ENCODE data around the gene PYM1.
"Not testable (repeated sequence)": the region's sequence is repeated elsewhere in the genome, so short reads cannot be mapped to it uniquely, and the experiment has no call there.

DNA sequence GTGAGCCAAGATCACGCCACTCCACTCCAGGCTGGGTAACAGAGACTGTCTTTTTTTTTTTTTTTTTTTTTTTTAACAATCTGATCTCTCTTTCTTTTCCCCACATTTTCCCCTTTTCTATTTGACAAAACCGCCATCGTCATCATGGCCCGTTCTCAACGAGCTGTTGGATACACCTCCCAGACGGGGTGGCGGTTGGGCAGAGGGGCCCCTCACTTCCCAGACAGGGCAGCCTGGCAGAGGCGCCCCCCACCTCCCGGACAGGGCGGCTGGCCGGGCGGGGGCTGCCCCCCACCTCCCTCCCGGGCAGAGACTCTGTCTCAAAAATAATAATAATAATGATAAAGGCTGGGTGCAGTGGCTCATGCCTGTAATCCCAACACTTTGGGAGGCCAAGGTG, 64.8 kb downstream of the PYM1 start:
- TF ChIP-seq, protein P1, sequence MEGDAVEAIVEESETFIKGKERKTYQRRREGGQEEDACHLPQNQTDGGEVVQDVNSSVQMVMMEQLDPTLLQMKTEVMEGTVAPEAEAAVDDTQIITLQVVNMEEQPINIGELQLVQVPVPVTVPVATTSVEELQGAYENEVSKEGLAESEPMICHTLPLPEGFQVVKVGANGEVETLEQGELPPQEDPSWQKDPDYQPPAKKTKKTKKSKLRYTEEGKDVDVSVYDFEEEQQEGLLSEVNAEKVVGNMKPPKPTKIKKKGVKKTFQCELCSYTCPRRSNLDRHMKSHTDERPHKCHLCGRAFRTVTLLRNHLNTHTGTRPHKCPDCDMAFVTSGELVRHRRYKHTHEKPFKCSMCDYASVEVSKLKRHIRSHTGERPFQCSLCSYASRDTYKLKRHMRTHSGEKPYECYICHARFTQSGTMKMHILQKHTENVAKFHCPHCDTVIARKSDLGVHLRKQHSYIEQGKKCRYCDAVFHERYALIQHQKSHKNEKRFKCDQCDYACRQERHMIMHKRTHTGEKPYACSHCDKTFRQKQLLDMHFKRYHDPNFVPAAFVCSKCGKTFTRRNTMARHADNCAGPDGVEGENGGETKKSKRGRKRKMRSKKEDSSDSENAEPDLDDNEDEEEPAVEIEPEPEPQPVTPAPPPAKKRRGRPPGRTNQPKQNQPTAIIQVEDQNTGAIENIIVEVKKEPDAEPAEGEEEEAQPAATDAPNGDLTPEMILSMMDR (IDR thresholded peaks at IDR 0.05; ENCODE audit: poor library complexity, severe bottlenecking): not testable (repeated sequence)
- not testable (repeated sequence) for TF ChIP-seq EZH2 (IDR thresholded peaks at IDR 0.05; ENCODE audit: borderline replicate concordance, insufficient read depth, low read length, poor library complexity, severe bottlenecking); POLR2AphosphoS5 (IDR thresholded peaks at IDR 0.05); EP300 (conservative IDR thresholded peaks at IDR 0.05; ENCODE audit: poor library complexity, severe bottlenecking); RAD21 (conservative IDR thresholded peaks at IDR 0.05); TAF1 (IDR thresholded peaks at IDR 0.05; ENCODE audit: low read depth); SMC3 (conservative IDR thresholded peaks at IDR 0.05; ENCODE audit: poor library complexity); MXI1 (conservative IDR thresholded peaks at IDR 0.05; ENCODE audit: poor library complexity, severe bottlenecking)
- TF ChIP-seq, protein P2, sequence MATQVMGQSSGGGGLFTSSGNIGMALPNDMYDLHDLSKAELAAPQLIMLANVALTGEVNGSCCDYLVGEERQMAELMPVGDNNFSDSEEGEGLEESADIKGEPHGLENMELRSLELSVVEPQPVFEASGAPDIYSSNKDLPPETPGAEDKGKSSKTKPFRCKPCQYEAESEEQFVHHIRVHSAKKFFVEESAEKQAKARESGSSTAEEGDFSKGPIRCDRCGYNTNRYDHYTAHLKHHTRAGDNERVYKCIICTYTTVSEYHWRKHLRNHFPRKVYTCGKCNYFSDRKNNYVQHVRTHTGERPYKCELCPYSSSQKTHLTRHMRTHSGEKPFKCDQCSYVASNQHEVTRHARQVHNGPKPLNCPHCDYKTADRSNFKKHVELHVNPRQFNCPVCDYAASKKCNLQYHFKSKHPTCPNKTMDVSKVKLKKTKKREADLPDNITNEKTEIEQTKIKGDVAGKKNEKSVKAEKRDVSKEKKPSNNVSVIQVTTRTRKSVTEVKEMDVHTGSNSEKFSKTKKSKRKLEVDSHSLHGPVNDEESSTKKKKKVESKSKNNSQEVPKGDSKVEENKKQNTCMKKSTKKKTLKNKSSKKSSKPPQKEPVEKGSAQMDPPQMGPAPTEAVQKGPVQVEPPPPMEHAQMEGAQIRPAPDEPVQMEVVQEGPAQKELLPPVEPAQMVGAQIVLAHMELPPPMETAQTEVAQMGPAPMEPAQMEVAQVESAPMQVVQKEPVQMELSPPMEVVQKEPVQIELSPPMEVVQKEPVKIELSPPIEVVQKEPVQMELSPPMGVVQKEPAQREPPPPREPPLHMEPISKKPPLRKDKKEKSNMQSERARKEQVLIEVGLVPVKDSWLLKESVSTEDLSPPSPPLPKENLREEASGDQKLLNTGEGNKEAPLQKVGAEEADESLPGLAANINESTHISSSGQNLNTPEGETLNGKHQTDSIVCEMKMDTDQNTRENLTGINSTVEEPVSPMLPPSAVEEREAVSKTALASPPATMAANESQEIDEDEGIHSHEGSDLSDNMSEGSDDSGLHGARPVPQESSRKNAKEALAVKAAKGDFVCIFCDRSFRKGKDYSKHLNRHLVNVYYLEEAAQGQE (IDR thresholded peaks at IDR 0.05; ENCODE audit: borderline replicate concordance): not testable (repeated sequence)
